ENCODE data around the gene ARMC3.

DNA sequence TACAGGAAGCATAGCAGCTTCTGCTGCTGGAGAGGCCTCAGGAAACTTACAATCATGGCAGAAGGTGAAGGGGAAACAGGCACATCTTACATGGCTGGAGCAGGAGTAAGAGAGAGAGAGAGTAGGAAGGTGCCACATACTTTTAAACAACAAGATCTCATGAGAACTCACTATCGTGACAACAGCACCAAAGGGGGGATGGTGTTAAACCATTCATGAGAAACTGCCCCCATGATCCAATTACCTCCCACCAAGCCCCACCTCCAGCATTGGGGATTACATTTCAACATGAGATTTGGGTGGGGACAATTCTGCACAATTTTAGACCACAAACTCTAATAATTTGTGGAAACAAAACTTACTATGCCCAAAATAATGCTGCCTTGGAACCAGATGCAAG lies 16.8 kb upstream of the ARMC3 start:
- TF ChIP-seq EZH2 (IDR thresholded peaks at IDR 0.05; ENCODE audit: borderline replicate concordance, insufficient read depth, low read length, poor library complexity, severe bottlenecking) (no peak), CTCF (IDR thresholded peaks at IDR 0.05; ENCODE audit: poor library complexity, severe bottlenecking) (no peak), EP300 (conservative IDR thresholded peaks at IDR 0.05; ENCODE audit: poor library complexity, severe bottlenecking) (no peak), RAD21 (conservative IDR thresholded peaks at IDR 0.05) (no peak), REST (IDR thresholded peaks at IDR 0.05; ENCODE audit: borderline replicate concordance) (no peak), TAF1 (IDR thresholded peaks at IDR 0.05; ENCODE audit: low read depth) (no peak), POLR2AphosphoS5 (IDR thresholded peaks at IDR 0.05) (no peak), MXI1 (conservative IDR thresholded peaks at IDR 0.05; ENCODE audit: poor library complexity, severe bottlenecking) (no peak), SMC3 (conservative IDR thresholded peaks at IDR 0.05; ENCODE audit: poor library complexity) (no peak)
